LNCaP clone FGC (cell line): ENCODE measurements around the gene PES1.
A peak's percentile ranks its signal among the peaks of the same experiment; 100 is the strongest.
"Not testable (repeated sequence)": the region's sequence is repeated elsewhere in the genome, so short reads cannot be mapped to it uniquely, and the experiment has no call there.

ENCODE experiments used
- DNase-seq: peaks from one replicate; pipeline ENCODE4 v3.0.0-alpha.2; 2011; ENCODE audit warnings: low read depth
- H3K4me3 ChIP-seq: 2 replicates; pipeline ENCODE4 v1.5.1; 2011; ENCODE audit warnings: mild to moderate bottlenecking, low read depth, low read length, control low read depth
- TF ChIP-seq, protein P1 (sequence below): IDR thresholded peaks from 2 replicates; pipeline ENCODE4 v1.5.1; 2012; ENCODE audit warnings: mild to moderate bottlenecking; ENCODE audit not compliant: control insufficient read depth, insufficient read depth; ENCODE audit errors: extremely low read depth

The PES1 gene

DNA sequence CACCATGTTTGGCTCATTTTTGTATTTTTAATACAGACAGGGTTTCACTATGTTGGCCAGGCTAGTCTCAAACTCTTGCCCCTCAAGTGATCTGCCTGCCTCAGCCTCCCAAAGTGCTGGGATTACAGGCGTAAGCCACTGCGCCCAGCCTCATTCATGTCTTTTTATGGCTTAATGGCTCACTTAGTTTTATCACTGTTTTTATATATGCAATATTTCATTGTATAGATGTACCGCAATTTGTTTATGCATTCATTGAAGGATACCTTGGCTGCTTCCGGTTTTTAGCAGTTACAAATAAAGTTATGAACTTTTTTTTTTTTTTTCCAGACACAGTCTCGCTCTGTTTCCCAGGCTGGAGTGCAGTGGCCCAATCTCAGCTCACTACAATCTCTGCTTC is 9.8 kb upstream of the PES1 start:
- no peak for DNase-seq
- H3K4me3 ChIP-seq = no peak overlapping the region
- TF ChIP-seq, protein P1, sequence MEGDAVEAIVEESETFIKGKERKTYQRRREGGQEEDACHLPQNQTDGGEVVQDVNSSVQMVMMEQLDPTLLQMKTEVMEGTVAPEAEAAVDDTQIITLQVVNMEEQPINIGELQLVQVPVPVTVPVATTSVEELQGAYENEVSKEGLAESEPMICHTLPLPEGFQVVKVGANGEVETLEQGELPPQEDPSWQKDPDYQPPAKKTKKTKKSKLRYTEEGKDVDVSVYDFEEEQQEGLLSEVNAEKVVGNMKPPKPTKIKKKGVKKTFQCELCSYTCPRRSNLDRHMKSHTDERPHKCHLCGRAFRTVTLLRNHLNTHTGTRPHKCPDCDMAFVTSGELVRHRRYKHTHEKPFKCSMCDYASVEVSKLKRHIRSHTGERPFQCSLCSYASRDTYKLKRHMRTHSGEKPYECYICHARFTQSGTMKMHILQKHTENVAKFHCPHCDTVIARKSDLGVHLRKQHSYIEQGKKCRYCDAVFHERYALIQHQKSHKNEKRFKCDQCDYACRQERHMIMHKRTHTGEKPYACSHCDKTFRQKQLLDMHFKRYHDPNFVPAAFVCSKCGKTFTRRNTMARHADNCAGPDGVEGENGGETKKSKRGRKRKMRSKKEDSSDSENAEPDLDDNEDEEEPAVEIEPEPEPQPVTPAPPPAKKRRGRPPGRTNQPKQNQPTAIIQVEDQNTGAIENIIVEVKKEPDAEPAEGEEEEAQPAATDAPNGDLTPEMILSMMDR = no peak

DNA sequence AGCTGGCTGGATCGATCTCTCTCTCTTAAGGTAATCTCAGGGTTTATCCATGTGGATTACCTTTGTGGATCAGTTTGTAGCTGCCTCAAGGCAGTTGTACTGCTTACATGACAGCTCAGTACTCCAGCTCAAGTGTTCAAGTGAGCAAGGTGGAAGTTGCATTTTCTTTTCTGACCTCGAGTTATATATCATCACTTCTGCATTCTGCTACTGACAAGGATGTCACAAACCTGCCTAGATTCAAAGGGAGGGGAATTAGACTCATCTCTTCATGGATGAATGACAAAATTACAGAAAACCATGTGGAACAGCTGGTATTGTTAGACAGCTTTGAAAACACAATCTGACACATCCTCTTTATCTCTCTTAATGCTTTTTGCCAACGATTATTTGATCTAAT is 9.2 kb upstream of the PES1 start:
- H3K4me3 ChIP-seq = no peak overlapping the region
- TF ChIP-seq, protein P1 = no peak
- DNase-seq = no peak

DNA sequence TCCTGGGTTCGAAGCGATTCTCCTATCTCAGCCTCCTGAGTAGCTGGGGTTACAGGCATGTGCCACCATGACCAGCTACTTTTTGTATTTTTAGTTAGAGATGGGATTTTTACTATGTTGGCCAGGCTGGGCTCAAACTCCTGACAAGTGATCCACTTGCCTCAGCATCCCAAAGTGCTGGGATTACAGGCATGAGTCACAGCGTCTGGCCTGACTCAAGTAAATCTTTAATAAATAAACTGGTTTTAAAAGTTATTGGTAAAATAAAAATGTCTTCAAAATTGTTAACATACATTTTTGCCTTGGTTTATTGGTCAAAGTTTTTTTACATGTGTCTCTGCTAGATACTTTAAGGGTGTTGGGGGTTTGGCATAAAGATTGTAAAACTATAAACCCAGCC is 7.3 kb upstream of the PES1 start:
- no peak for DNase-seq
- TF ChIP-seq, protein P1 = no peak
- no peak overlapping the region for H3K4me3 ChIP-seq

DNA sequence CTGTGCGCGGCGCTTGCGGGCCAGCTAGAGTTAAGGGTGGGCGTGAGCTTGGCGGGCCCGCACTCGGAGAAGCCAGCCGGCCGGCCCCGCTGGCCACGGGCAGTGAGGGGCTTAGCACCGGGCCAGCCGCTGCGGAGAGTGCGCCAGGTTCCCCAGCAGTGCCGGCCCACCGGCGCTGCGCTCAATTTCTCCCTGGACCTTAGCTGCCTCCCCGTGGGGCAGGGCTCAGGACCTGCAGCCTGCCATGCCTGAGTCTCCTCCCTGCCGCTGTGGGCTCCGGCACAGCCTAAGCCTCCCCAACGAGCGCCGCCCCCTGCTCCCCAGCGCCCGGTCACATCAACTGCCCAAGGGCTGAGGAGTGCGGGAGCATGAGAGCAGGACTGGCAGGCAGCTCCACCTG is 5.2 kb upstream of the PES1 start:
- DNase-seq = no peak
- TF ChIP-seq, protein P1 = no peak
- H3K4me3 ChIP-seq = no peak overlapping the region

DNA sequence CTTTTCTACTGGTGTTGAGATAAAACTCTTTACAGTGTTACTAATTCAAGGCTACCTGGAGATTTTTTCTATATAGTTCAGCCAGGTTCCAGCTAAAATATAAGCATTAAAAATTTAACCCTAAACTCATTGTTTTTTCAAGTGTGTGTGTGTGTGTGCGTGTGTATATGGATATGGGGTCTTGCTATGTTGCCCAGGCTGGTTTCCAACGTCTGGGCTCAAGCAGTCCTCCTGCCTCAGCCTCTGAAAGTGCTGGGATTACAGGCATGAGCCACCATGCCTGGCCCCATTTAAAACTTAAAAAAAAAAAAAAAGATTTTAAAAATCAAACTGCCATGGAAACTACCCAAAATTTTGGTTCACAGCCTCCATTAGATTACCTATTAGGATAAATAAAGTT is 4.5 kb upstream of the PES1 start:
- no peak overlapping the region for H3K4me3 ChIP-seq

DNA sequence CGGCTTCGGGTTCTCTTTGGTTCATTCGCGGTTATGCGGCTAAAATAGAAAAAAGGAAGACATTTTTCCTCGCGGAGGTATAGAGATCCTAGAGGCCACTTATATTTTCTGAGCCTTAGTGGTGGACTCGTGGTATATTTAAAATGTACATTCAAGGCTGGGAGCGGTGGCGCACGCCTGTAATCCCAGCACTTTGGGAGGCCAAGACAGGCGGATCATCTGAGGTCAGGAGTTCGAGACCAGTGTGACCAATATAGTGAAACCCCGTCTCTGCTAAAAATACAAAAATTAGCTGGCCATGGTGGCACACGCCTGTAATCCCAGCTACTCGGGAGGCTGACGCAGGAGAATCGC is 627 bp upstream of the PES1 start:
- not testable (repeated sequence) for DNase-seq, H3K4me3 ChIP-seq

More for the DNA sequence above, 4.5 kb upstream of the PES1 start:
- TF ChIP-seq, protein P1 = no peak
- DNase-seq = no peak

DNA sequence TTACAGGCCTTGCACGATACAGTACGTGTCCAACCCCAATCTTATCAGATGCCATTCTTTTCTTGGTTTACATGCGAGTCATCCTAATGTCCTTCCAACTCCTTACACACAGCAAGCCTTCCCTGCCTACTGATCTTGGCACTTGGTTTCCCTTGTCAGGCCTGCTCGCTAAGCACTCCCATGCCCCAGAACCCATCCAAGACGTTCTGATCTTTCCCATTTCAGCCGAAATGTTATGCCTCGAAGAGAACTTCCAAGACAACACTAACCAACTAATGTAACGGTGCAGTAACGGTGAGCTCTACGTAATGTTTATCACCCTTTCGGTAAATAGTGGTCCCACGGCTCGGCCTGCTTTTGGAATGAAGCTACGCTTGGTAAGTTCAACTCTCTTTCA is 521 bp downstream of the PES1 start:
- no peak for DNase-seq
- TF ChIP-seq, protein P1 = no peak
- H3K4me3 ChIP-seq = peak overlapping the region; percentile 68

DNA sequence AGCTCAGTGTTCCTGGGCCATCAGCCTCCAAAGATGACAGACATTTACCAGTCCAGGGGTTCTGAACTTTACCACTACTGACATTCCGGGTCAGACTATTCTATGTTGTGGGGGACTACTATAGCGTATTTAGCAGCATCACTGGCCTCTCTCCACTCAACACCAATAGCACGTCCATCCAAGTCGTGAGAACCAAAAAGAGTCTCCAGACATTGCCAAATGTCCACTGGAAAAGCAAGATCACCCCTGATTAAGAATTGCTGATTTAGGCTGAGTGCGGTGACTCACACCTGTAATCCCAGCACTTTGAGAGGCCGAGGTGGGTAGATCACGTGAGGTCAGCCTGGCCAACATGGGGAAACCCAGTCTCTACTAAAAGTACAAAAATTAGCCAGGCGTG is 5.3 kb downstream of the PES1 start:
- H3K4me3 ChIP-seq = no peak overlapping the region
- DNase-seq = no peak
- TF ChIP-seq, protein P1 = no peak
